GM12878 (cell line): ENCODE measurements around the gene SERINC5. TPM values are rescaled to one million over a fixed set of nuclear protein-coding genes. Genes with fewer than 3 reads are reported as not detected.

ENCODE experiments used
- ELK1 ChIP-seq: IDR thresholded peaks from 2 replicates; pipeline ENCODE4 v1.6.1; 2012; ENCODE audit warnings: low read depth, low read length, improper control_type of control experiment
- EZH2 ChIP-seq: IDR thresholded peaks from 2 replicates; pipeline ENCODE4 v1.6.1; 2012; ENCODE audit warnings: low read depth, mild to moderate bottlenecking, control low read depth, inconsistent platforms, low read length, borderline replicate concordance; ENCODE audit not compliant: control insufficient read depth
- IKZF2 ChIP-seq, 2 experiments: fragments of 450-650 bp; IDR thresholded peaks; 2 replicates each; pipeline ENCODE4 v1.6.1; 2017; ENCODE audit warnings: mild to moderate bottlenecking in 2 of 2, moderate library complexity in 2 of 2
- KAT2A ChIP-seq: conservative IDR thresholded peaks from 2 replicates; pipeline ENCODE4 v1.6.1; 2011; ENCODE audit warnings: low read depth, low read length; ENCODE audit not compliant: control insufficient read depth
- MEF2B ChIP-seq: fragments of 450-650 bp; IDR thresholded peaks from 2 replicates; pipeline ENCODE4 v1.6.1; 2018; ENCODE audit warnings: mild to moderate bottlenecking, moderate library complexity; ENCODE audit not compliant: partially characterized antibody, poor library complexity, severe bottlenecking
- MTA3 ChIP-seq: IDR thresholded peaks from 2 replicates; pipeline ENCODE4 v1.6.1; 2012; ENCODE audit warnings: low read length, inconsistent platforms, borderline replicate concordance
- NR2F1 ChIP-seq: fragments of 450-650 bp; conservative IDR thresholded peaks from 2 replicates; pipeline ENCODE4 v1.6.1; 2017; ENCODE audit warnings: mild to moderate bottlenecking
- POLR2AphosphoS2 ChIP-seq: IDR thresholded peaks from 2 replicates; pipeline ENCODE4 v1.6.1; 2011; ENCODE audit warnings: low read depth, mild to moderate bottlenecking, low read length, improper control_type of control experiment, moderate library complexity
- RBBP5 ChIP-seq: fragments of 200-600 bp; sonication (generic); conservative IDR thresholded peaks from 2 replicates; pipeline ENCODE4 v1.6.1; 2016
- TCF7 ChIP-seq: IDR thresholded peaks from 2 replicates; pipeline ENCODE4 v1.6.1; 2014; ENCODE audit warnings: antibody characterized with exemption, borderline replicate concordance
- ZBTB4 ChIP-seq: fragments of 450-650 bp; formaldehyde crosslinking; IDR thresholded peaks from 2 replicates; pipeline ENCODE4 v1.4.0; 2022; ENCODE audit warnings: mild to moderate bottlenecking, moderate library complexity
- polyA plus RNA-seq, 11 experiments: library from polyadenylated mRNA; depleted of rRNA in 4 of 11; unstranded in 6 of 11; stranded (reverse) in 5 of 11; fragments of >200 nt; fragmentation: Nextera tagmentation in 4 of 11; fragmentation: Illumina TruSeq in 1 of 11; extraction: Ambion mirVana in 4 of 11; extraction: Trizol in 1 of 11; gene quantifications; 1 replicate in 1 of 11; 2 replicates in 10 of 11; pipeline versions ENCODE4 v1.2.1 to v1.2.3, GENCODE V29; 2011 to 2016; ENCODE audit warnings: inconsistent platforms in 2 of 11, missing spikeins in 2 of 11, low read depth in 1 of 11
- total RNA-seq, 4 experiments: library from RNA; depleted of rRNA in 3 of 4; stranded (reverse); fragments of >200 nt in 3 of 4; fragmentation: Illumina TruSeq in 1 of 4; extraction: Trizol in 1 of 4; gene quantifications; 2 replicates each; pipeline versions ENCODE4 v1.2.1 to v1.2.3, GENCODE V29; 2013 to 2021
- TF ChIP-seq, protein P1 (sequence below): fragments of 450-650 bp; IDR thresholded peaks from 2 replicates; pipeline ENCODE4 v1.6.1; 2017; ENCODE audit warnings: mild to moderate bottlenecking, low read depth, inconsistent platforms; ENCODE audit not compliant: poor library complexity, severe bottlenecking
- TF ChIP-seq, protein P2 (sequence below): IDR thresholded peaks from 2 replicates; pipeline ENCODE4 v1.6.1; 2012; ENCODE audit warnings: mild to moderate bottlenecking, low read depth, low read length
- TF ChIP-seq, protein P3 (sequence below): fragments of 450-650 bp; formaldehyde crosslinking; IDR thresholded peaks from 2 replicates; pipeline ENCODE4 v1.5.0; 2022; ENCODE audit warnings: mild to moderate bottlenecking, missing genetic modification characterization

Gene SERINC5
- total and polyA plus RNA-seq, 10 of the 15 experiments (the other 5 are each of a cell fraction or from before 2014, with no cell fraction given), result 0.66 to 7.0 (median 2.8) TPM

DNA sequence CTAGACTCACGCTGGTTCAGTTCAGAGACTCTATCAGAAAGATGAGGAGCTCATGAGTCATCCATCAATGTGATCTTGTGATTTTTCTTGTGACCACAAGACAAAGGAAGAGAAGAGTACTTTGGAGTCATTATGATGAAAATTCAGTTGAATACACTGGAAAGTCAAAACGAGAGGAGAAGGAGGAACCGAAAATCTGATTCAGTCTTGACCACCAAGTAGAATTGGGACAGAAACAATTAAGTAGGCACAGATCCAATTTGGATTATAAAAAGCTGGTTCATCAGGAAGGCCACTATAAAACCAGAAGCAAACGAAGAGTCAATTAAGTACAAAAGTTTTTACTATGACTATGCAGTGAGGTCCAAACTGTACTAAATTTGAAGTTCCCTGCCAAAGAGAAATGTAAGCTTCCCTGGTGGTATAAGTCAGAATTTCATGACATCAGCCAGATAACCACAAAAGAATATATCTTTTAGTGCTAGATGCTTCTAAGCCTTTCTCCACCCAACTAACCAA is 129.8 kb downstream of the SERINC5 start (continued):
- TF ChIP-seq, protein P1, sequence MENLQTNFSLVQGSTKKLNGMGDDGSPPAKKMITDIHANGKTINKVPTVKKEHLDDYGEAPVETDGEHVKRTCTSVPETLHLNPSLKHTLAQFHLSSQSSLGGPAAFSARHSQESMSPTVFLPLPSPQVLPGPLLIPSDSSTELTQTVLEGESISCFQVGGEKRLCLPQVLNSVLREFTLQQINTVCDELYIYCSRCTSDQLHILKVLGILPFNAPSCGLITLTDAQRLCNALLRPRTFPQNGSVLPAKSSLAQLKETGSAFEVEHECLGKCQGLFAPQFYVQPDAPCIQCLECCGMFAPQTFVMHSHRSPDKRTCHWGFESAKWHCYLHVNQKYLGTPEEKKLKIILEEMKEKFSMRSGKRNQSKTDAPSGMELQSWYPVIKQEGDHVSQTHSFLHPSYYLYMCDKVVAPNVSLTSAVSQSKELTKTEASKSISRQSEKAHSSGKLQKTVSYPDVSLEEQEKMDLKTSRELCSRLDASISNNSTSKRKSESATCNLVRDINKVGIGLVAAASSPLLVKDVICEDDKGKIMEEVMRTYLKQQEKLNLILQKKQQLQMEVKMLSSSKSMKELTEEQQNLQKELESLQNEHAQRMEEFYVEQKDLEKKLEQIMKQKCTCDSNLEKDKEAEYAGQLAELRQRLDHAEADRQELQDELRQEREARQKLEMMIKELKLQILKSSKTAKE, result peak; percentile 92
- peak; percentile 100 for TF ChIP-seq IKZF2 (IDR thresholded peaks at IDR 0.05)
- TF ChIP-seq ZBTB4 (CRISPR knock-in tag), result no peak
- TF ChIP-seq POLR2AphosphoS2, result no peak
- no peak for TF ChIP-seq RBBP5
- TF ChIP-seq MTA3, result peak; percentile 73; the same call in 1 of the 2 replicates
- peak; percentile 66; the same call in 1 of the 2 replicates for TF ChIP-seq TCF7
- TF ChIP-seq NR2F1, result peak; percentile 80
- no peak for TF ChIP-seq KAT2A
- TF ChIP-seq, protein P2, sequence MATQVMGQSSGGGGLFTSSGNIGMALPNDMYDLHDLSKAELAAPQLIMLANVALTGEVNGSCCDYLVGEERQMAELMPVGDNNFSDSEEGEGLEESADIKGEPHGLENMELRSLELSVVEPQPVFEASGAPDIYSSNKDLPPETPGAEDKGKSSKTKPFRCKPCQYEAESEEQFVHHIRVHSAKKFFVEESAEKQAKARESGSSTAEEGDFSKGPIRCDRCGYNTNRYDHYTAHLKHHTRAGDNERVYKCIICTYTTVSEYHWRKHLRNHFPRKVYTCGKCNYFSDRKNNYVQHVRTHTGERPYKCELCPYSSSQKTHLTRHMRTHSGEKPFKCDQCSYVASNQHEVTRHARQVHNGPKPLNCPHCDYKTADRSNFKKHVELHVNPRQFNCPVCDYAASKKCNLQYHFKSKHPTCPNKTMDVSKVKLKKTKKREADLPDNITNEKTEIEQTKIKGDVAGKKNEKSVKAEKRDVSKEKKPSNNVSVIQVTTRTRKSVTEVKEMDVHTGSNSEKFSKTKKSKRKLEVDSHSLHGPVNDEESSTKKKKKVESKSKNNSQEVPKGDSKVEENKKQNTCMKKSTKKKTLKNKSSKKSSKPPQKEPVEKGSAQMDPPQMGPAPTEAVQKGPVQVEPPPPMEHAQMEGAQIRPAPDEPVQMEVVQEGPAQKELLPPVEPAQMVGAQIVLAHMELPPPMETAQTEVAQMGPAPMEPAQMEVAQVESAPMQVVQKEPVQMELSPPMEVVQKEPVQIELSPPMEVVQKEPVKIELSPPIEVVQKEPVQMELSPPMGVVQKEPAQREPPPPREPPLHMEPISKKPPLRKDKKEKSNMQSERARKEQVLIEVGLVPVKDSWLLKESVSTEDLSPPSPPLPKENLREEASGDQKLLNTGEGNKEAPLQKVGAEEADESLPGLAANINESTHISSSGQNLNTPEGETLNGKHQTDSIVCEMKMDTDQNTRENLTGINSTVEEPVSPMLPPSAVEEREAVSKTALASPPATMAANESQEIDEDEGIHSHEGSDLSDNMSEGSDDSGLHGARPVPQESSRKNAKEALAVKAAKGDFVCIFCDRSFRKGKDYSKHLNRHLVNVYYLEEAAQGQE, result no peak
- TF ChIP-seq MEF2B, result peak; percentile 82
- TF ChIP-seq ELK1, result no peak
- TF ChIP-seq, protein P3, sequence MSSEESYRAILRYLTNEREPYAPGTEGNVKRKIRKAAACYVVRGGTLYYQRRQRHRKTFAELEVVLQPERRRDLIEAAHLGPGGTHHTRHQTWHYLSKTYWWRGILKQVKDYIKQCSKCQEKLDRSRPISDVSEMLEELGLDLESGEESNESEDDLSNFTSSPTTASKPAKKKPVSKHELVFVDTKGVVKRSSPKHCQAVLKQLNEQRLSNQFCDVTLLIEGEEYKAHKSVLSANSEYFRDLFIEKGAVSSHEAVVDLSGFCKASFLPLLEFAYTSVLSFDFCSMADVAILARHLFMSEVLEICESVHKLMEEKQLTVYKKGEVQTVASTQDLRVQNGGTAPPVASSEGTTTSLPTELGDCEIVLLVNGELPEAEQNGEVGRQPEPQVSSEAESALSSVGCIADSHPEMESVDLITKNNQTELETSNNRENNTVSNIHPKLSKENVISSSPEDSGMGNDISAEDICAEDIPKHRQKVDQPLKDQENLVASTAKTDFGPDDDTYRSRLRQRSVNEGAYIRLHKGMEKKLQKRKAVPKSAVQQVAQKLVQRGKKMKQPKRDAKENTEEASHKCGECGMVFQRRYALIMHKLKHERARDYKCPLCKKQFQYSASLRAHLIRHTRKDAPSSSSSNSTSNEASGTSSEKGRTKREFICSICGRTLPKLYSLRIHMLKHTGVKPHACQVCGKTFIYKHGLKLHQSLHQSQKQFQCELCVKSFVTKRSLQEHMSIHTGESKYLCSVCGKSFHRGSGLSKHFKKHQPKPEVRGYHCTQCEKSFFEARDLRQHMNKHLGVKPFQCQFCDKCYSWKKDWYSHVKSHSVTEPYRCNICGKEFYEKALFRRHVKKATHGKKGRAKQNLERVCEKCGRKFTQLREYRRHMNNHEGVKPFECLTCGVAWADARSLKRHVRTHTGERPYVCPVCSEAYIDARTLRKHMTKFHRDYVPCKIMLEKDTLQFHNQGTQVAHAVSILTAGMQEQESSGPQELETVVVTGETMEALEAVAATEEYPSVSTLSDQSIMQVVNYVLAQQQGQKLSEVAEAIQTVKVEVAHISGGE (CRISPR knock-in tag), result no peak
- TF ChIP-seq EZH2, result no peak
